DOHH2 (cell line): ENCODE measurements around the gene PDE2A.

ENCODE experiments used
- H3F3A ChIP-seq: fragments of 200-600 bp; sonication (generic), shearing (Covaris generic); 2 replicates; pipeline ENCODE4 v1.6.0; 2016; ENCODE audit warnings: antibody characterized with exemption, mild to moderate bottlenecking; ENCODE audit not compliant: control insufficient read depth, insufficient read depth
- H3K27ac ChIP-seq: fragments of 200-600 bp; sonication (generic); 2 replicates; pipeline ENCODE4 v1.5.1; 2014; ENCODE audit warnings: low read depth, mild to moderate bottlenecking, low read length, moderate library complexity
- H3K27me3 ChIP-seq: fragments of 200-600 bp; sonication (generic); 2 replicates; pipeline ENCODE4 v1.6.1; 2014; ENCODE audit warnings: mild to moderate bottlenecking, low read length, mixed read lengths; ENCODE audit not compliant: control insufficient read depth
- H3K36me3 ChIP-seq: fragments of 200-600 bp; sonication (generic); 2 replicates; pipeline ENCODE4 v1.6.1; 2014; ENCODE audit warnings: mild to moderate bottlenecking, low read length, moderate library complexity, mixed read lengths; ENCODE audit not compliant: control insufficient read depth
- H3K4me1 ChIP-seq: fragments of 200-600 bp; sonication (generic); 2 replicates; pipeline ENCODE4 v1.6.1; 2014; ENCODE audit warnings: mild to moderate bottlenecking, low read length, mixed read lengths; ENCODE audit not compliant: control insufficient read depth
- H3K4me2 ChIP-seq: fragments of 200-600 bp; sonication (generic); 2 replicates; pipeline ENCODE4 v1.6.0; 2014; ENCODE audit warnings: mild to moderate bottlenecking, low read length, moderate library complexity
- H3K4me3 ChIP-seq: fragments of 200-600 bp; sonication (generic); 2 replicates; pipeline ENCODE4 v1.5.1; 2014; ENCODE audit warnings: mild to moderate bottlenecking, low read length, mixed read lengths
- H3K79me2 ChIP-seq: fragments of 200-600 bp; sonication (generic); 2 replicates; pipeline ENCODE4 v1.6.1; 2014; ENCODE audit warnings: mild to moderate bottlenecking, low read length, mixed read lengths; ENCODE audit not compliant: control insufficient read depth
- H3K9me2 ChIP-seq: fragments of 200-600 bp; sonication (generic); replicated peaks from 2 replicates; pipeline ENCODE4 v1.6.1; 2014; ENCODE audit warnings: mild to moderate bottlenecking, low read length, mixed read lengths; ENCODE audit not compliant: control insufficient read depth
- H3K9me3 ChIP-seq: fragments of 200-600 bp; sonication (generic); 2 replicates; pipeline ENCODE4 v1.6.1; 2014; ENCODE audit warnings: antibody characterized with exemption, low read length, mixed read lengths; ENCODE audit not compliant: control insufficient read depth, insufficient read depth
- H4K20me1 ChIP-seq: fragments of 200-600 bp; sonication (generic); 2 replicates; pipeline ENCODE4 v1.6.0; 2014; ENCODE audit warnings: low read depth, mild to moderate bottlenecking, antibody characterized with exemption, low read length, moderate library complexity; ENCODE audit not compliant: control insufficient read depth, insufficient read depth
- EZH2phosphoT487 ChIP-seq: fragments of 200-600 bp; sonication (generic); IDR thresholded peaks from 2 replicates; pipeline ENCODE4 v1.6.1; 2017; ENCODE audit warnings: borderline replicate concordance, mild to moderate bottlenecking, antibody characterized with exemption, low read length, moderate library complexity, mixed read lengths
- TF ChIP-seq, protein P1 (sequence below): fragments of 200-600 bp; sonication (generic); IDR thresholded peaks from one replicate; pipeline ENCODE4 v1.5.1; 2014; ENCODE audit warnings: antibody characterized with exemption, mild to moderate bottlenecking, low read depth, low read length; ENCODE audit not compliant: poor library complexity, severe bottlenecking

The PDE2A gene

DNA sequence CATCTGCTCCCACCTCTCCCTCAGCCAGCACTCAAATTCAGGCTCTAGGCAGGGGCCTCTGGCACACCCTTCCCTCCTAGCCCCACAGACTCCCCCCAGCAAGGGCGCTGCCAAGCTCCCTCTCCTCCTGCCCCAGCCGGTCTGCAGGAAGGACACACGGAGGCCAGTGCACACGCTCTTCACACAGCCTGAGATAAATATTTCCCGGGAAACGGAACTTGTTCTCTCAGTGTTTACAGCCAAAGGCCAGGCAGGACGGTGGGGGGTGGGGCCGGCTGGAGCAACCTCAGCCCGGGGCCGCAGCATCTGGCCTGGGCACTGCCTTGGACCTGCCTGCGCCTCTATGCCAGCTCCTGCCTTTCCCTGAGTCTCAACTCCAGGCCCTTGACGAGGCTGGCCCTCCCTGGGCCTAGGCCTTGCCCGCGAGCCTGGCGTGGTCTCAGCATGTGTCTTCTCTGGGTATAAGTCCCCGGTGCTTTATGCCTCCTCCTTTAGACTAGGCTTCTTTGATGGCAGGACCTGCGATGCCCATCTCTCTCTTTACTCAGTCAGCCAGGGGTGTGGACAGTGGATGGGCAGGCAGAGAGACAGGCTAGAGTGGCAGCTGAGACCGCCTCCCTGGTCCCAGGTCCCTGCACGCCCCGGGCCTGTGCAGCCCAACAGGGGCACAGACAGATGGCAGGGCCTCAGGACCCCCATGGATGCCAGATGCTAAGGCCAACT lies 48.4 kb downstream of the PDE2A start:
- H3K36me3 ChIP-seq = no peaks in the 10 kb centered on the region
- no peaks in the 10 kb centered on the region for H4K20me1 ChIP-seq
- peaks cover 19% of the 10 kb centered on the region; the same call in 1 of the 2 replicates for H3K27me3 ChIP-seq
- no peak overlapping the region for H3K27ac ChIP-seq
- no peaks in the 10 kb centered on the region for H3K79me2 ChIP-seq
- TF ChIP-seq EZH2phosphoT487 = no peak
- TF ChIP-seq, protein P1, sequence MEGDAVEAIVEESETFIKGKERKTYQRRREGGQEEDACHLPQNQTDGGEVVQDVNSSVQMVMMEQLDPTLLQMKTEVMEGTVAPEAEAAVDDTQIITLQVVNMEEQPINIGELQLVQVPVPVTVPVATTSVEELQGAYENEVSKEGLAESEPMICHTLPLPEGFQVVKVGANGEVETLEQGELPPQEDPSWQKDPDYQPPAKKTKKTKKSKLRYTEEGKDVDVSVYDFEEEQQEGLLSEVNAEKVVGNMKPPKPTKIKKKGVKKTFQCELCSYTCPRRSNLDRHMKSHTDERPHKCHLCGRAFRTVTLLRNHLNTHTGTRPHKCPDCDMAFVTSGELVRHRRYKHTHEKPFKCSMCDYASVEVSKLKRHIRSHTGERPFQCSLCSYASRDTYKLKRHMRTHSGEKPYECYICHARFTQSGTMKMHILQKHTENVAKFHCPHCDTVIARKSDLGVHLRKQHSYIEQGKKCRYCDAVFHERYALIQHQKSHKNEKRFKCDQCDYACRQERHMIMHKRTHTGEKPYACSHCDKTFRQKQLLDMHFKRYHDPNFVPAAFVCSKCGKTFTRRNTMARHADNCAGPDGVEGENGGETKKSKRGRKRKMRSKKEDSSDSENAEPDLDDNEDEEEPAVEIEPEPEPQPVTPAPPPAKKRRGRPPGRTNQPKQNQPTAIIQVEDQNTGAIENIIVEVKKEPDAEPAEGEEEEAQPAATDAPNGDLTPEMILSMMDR = no peak
- H3K9me3 ChIP-seq = no peaks in the 10 kb centered on the region
- no peaks in the 10 kb centered on the region for H3K9me2 ChIP-seq
- no peaks in the 10 kb centered on the region for H3F3A ChIP-seq
- no peaks in the 10 kb centered on the region for H3K4me1 ChIP-seq
- no peak overlapping the region for H3K4me3 ChIP-seq
- no peak overlapping the region for H3K4me2 ChIP-seq

DNA sequence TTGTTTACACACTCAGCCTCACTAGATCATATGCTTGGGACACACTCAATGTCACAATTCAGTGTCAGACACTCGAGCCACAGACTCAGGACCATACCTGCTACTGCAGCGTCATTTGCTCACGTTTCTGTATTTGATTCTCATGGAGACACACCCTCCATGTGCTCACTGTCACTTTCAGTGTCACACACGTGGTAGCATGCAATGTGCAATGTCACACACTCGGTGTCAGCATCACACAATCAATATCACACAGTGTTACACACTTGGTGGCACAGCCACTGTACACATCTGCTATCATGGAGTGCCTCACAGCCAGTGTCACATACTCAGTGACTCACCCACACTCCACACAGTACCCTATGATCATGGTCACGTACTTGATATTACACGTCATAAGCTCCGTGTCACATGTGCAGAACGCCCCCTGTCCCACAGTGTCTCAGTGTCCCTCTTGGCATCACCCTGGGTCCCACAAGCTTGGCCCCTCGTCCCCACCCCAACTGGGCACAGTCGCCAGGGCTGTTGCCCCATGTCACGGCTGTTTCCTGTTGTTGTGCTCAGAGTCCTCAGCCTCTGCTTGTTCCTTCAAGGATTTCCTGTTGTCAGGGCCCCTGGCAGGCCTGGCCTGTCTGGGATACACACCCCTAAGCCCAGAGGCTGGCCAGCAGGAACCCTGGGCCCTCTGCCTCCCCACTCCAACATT lies 49.6 kb downstream of the PDE2A start:
- H3K27ac ChIP-seq = no peak overlapping the region
- H3K9me3 ChIP-seq = no peaks in the 10 kb centered on the region
- H3K4me3 ChIP-seq = no peak overlapping the region
- TF ChIP-seq EZH2phosphoT487 = no peak
- TF ChIP-seq, protein P1 = no peak
- H3K27me3 ChIP-seq = peaks cover 14% of the 10 kb centered on the region; the same call in 1 of the 2 replicates
- H3K4me2 ChIP-seq = no peak overlapping the region
- H3K36me3 ChIP-seq = no peaks in the 10 kb centered on the region
- no peaks in the 10 kb centered on the region for H3F3A ChIP-seq
- no peaks in the 10 kb centered on the region for H4K20me1 ChIP-seq
- H3K9me2 ChIP-seq = no peaks in the 10 kb centered on the region
- H3K79me2 ChIP-seq = no peaks in the 10 kb centered on the region
- H3K4me1 ChIP-seq = no peaks in the 10 kb centered on the region

- Histone ChIP-seq H3K27me3 (peaks cover 13% of the 10 kb centered on the region; the same call in 1 of the 2 replicates), H3K9me3 (no peaks in the 10 kb centered on the region), H3K4me3 (no peak overlapping the region), H3K9me2 (no peaks in the 10 kb centered on the region), H3K79me2 (no peaks in the 10 kb centered on the region), H3F3A (no peaks in the 10 kb centered on the region), H3K36me3 (no peaks in the 10 kb centered on the region), H3K4me2 (no peak overlapping the region), H4K20me1 (no peaks in the 10 kb centered on the region), H3K27ac (no peak overlapping the region), H3K4me1 (no peaks in the 10 kb centered on the region)
- TF ChIP-seq EZH2phosphoT487 = no peak
- TF ChIP-seq, protein P1 = no peak
Measured at GRCh38 chr11:72623052-72623451, 51.2 kb downstream of the PDE2A start.
